ENCODE results near the gene ST3GAL6.

The ST3GAL6 gene

DNA sequence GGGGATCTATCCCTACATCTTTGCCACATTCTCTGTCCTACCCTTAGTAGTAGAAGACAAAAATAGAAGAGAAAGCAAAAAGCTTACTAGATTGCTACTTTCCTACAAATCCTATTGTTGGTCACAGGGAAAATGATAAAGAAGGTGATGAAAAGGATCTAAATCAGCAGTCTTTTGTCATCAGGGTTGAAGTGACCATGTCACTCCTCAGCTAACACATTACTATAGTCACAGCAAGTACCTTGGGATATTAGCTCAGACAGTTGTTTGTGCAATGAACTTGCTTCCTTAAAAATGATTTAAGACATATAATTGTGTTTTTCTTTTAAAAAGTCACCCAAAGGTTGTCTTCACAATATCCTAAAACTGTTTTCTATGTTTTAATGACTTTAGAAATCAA, 6.3 kb downstream of the ST3GAL6 start:
- Histone ChIP-seq H3K9ac (no peak overlapping the region), H3K27me3 (ENCODE audit: control insufficient read depth, insufficient read depth, low read length) (no peaks in the 10 kb centered on the region), H2AFZ (no peak overlapping the region), H3K4me1 (peaks cover 2% of the 10 kb centered on the region), H3K27ac (no peak overlapping the region), H3K36me3 (ENCODE audit: control insufficient read depth, insufficient read depth, low read length) (no peaks in the 10 kb centered on the region), H3K4me3 (ENCODE audit: low read depth, low read length) (no peak overlapping the region), H3K4me2 (ENCODE audit: low read length) (no peak overlapping the region), H3K9me3 (ENCODE audit: control insufficient read depth, low read length) (no peaks in the 10 kb centered on the region), H3K79me2 (no peaks in the 10 kb centered on the region)
- TF ChIP-seq, protein P1, sequence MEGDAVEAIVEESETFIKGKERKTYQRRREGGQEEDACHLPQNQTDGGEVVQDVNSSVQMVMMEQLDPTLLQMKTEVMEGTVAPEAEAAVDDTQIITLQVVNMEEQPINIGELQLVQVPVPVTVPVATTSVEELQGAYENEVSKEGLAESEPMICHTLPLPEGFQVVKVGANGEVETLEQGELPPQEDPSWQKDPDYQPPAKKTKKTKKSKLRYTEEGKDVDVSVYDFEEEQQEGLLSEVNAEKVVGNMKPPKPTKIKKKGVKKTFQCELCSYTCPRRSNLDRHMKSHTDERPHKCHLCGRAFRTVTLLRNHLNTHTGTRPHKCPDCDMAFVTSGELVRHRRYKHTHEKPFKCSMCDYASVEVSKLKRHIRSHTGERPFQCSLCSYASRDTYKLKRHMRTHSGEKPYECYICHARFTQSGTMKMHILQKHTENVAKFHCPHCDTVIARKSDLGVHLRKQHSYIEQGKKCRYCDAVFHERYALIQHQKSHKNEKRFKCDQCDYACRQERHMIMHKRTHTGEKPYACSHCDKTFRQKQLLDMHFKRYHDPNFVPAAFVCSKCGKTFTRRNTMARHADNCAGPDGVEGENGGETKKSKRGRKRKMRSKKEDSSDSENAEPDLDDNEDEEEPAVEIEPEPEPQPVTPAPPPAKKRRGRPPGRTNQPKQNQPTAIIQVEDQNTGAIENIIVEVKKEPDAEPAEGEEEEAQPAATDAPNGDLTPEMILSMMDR (IDR thresholded peaks at IDR 0.05) = no peak

DNA sequence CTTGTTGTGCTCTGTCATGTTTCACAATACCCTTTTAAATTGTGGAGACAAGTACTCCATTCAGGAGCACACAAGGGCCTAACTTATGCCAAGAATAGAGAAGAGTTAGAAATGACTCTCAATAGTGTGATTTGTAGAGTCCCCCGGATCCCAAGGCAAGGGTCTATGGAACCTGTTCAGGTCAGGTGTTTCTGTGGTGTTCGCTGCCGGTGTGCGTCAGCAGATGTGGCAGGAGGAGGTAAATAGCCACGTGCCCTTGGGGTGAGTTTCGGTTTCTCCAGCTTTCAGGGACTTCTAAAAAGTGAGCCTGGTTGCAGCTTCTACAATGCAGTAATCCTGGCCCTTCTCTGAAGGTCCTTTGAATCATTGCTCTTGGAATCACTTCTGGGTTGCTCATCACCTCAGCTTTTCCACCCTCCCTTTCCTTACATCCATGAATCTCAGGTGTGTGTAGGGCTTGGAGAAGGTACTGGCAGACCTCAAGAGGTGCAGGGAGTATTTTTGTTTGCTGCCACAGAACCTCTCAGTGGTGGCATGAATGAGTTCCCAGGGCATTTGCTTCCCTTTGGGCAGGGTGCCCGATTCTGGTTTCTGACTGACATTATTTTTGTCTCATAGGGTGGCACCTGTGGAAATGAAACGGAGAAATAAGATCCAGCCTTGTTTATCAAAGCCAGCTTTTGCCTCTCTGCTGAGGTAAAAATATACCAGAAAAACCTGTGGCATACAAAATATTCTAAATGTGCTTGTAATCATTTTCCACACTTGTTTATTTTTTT, 7.3 kb downstream of the ST3GAL6 start:
- Histone ChIP-seq H3K9me3 (ENCODE audit: control insufficient read depth, low read length) (no peaks in the 10 kb centered on the region), H3K9ac (no peak overlapping the region), H3K36me3 (ENCODE audit: control insufficient read depth, insufficient read depth, low read length) (no peaks in the 10 kb centered on the region), H3K4me2 (ENCODE audit: low read length) (no peak overlapping the region), H3K4me3 (ENCODE audit: low read depth, low read length) (no peak overlapping the region), H3K79me2 (no peaks in the 10 kb centered on the region), H3K4me1 (no peaks in the 10 kb centered on the region), H3K27ac (no peak overlapping the region), H2AFZ (no peak overlapping the region), H3K27me3 (ENCODE audit: control insufficient read depth, insufficient read depth, low read length) (no peaks in the 10 kb centered on the region)
- TF ChIP-seq, protein P1 (IDR thresholded peaks at IDR 0.05) = no peak

DNA sequence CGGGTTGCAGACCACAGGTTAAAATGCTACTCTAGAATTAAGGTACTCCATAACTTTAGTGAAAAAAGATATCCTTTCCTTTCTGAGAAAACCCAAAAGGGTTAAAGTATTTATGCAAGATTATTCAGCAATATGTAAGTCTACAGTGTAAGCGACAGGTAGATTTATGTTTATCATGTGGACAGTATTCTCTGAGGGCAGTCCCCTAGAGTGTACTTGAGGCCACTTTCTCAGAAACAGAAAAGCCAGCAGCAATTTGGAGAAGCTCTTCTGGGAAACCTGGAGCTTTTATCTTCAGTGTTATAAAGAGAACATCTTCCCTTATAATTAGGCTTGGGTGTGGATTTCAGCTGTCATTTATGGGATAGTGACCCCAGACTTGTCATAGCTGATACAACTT, 8.9 kb downstream of the ST3GAL6 start:
- H2AFZ ChIP-seq = no peak overlapping the region
- no peaks in the 10 kb centered on the region for H3K79me2 ChIP-seq
- H3K9me3 ChIP-seq (ENCODE audit: control insufficient read depth, low read length) = no peaks in the 10 kb centered on the region
- no peaks in the 10 kb centered on the region for H3K27me3 ChIP-seq (ENCODE audit: control insufficient read depth, insufficient read depth, low read length)
- no peaks in the 10 kb centered on the region for H3K36me3 ChIP-seq (ENCODE audit: control insufficient read depth, insufficient read depth, low read length)
- H3K4me3 ChIP-seq (ENCODE audit: low read depth, low read length) = no peak overlapping the region
- no peak overlapping the region for H3K4me2 ChIP-seq (ENCODE audit: low read length)
- TF ChIP-seq, protein P1 (IDR thresholded peaks at IDR 0.05) = no peak
- H3K9ac ChIP-seq = no peak overlapping the region
- no peak overlapping the region for H3K27ac ChIP-seq
- H3K4me1 ChIP-seq = no peaks in the 10 kb centered on the region

DNA sequence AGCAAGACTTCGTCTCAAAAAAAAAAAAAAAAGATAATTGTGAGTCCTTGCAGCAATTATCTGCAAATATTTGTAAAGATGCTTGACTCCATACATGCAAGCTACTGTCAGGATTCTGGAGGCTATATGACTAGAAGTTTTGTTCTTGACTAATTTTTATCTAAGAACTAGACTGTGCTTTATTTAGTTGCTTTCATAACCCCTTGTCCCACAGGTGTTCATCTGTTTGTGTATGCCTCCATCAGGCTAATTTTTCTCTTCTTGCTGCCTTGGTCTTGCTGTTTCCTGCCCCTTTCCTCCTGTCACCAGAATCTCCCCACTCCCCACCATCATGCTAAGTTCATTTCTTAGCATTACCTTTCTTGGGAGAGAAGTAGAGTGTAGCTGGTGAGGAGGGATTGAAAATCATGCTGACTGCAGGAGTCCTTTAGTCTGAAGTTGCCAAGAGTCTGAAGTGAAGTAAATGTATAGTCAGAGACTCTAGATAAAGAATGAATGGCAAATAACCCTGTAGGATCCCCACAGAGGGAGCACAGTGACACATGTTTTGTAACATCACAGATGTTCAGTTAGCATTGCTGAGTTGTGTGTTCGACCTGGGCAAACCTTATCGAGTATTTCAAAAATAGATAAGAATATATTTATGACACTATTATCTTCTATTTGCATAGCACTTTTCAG, 12.5 kb downstream of the ST3GAL6 start:
- no peaks in the 10 kb centered on the region for H3K79me2 ChIP-seq
- H3K9me3 ChIP-seq (ENCODE audit: control insufficient read depth, low read length) = no peaks in the 10 kb centered on the region
- no peak overlapping the region for H3K4me3 ChIP-seq (ENCODE audit: low read depth, low read length)
- H2AFZ ChIP-seq = no peak overlapping the region
- H3K4me2 ChIP-seq (ENCODE audit: low read length) = no peak overlapping the region
- TF ChIP-seq, protein P1 (IDR thresholded peaks at IDR 0.05) = no peak
- no peaks in the 10 kb centered on the region for H3K36me3 ChIP-seq (ENCODE audit: control insufficient read depth, insufficient read depth, low read length)
- H3K27ac ChIP-seq = no peak overlapping the region
- no peaks in the 10 kb centered on the region for H3K4me1 ChIP-seq
- H3K9ac ChIP-seq = no peak overlapping the region
- no peaks in the 10 kb centered on the region for H3K27me3 ChIP-seq (ENCODE audit: control insufficient read depth, insufficient read depth, low read length)
